Measurements from ENCODE around the gene ASCC2.

ASCC2 gene

GRCh38 chr22:29842172-29842571 is 4.1 kb upstream of the ASCC2 start:
- TF ChIP-seq YY1 (IDR thresholded peaks at IDR 0.05; ENCODE audit: low read depth) (no peak), RAD21 (IDR thresholded peaks at IDR 0.05; ENCODE audit: low read depth) (no peak), FOXM1 (IDR thresholded peaks at IDR 0.05; ENCODE audit: borderline replicate concordance, low read depth) (no peak), NFIC (IDR thresholded peaks at IDR 0.05) (no peak)

DNA sequence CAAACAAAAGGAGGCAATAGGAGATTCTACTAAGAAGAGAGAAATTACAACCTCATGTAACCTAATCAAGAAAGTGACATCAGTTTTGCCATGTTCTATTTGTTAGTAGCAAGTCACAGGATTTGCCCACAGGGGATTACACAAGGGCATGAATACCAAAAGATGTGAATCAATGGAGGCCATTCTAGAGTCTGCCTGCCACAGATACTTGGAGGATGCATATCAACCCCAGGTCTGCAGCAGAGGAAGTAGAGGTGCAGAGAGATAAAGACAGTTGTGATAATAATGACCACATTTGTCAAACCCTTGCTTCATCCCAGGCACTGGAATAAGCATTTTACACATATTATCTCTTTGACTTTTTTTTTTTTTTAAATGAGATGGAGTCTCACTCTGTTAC is 2.4 kb upstream of the ASCC2 start:
- TF ChIP-seq TAF1 (IDR thresholded peaks at IDR 0.05; ENCODE audit: low read depth): no peak
- TF ChIP-seq TEAD4 (IDR thresholded peaks at IDR 0.05): no peak
- TF ChIP-seq CEBPB (IDR thresholded peaks at IDR 0.05): no peak
- TF ChIP-seq YY1 (IDR thresholded peaks at IDR 0.05; ENCODE audit: low read depth): no peak
- TF ChIP-seq, protein P1, sequence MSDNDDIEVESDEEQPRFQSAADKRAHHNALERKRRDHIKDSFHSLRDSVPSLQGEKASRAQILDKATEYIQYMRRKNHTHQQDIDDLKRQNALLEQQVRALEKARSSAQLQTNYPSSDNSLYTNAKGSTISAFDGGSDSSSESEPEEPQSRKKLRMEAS (IDR thresholded peaks at IDR 0.05): no peak
- no peak for TF ChIP-seq NFIC (IDR thresholded peaks at IDR 0.05)
- no peak for TF ChIP-seq TCF12 (IDR thresholded peaks at IDR 0.05; ENCODE audit: low read depth)
- no peak for TF ChIP-seq ZBTB7A (IDR thresholded peaks at IDR 0.05; ENCODE audit: low read depth)
- TF ChIP-seq FOXM1 (IDR thresholded peaks at IDR 0.05; ENCODE audit: borderline replicate concordance, low read depth): no peak
- TF ChIP-seq RAD21 (IDR thresholded peaks at IDR 0.05; ENCODE audit: low read depth): no peak
- TF ChIP-seq REST (IDR thresholded peaks at IDR 0.05; ENCODE audit: low read depth): no peak

- TF ChIP-seq TCF12 (IDR thresholded peaks at IDR 0.05; ENCODE audit: low read depth) (no peak), FOXM1 (IDR thresholded peaks at IDR 0.05; ENCODE audit: borderline replicate concordance, low read depth) (no peak), TEAD4 (IDR thresholded peaks at IDR 0.05) (no peak), CEBPB (IDR thresholded peaks at IDR 0.05) (no peak), REST (IDR thresholded peaks at IDR 0.05; ENCODE audit: low read depth) (no peak)
These were observed 965 bp upstream of the ASCC2 start for GRCh38 chr22:29839039-29839438.

- TF ChIP-seq EGR1 (IDR thresholded peaks at IDR 0.05) (no peak), RAD21 (IDR thresholded peaks at IDR 0.05; ENCODE audit: low read depth) (no peak), NFIC (IDR thresholded peaks at IDR 0.05) (no peak), CEBPB (IDR thresholded peaks at IDR 0.05) (no peak), TEAD4 (IDR thresholded peaks at IDR 0.05) (no peak), YY1 (IDR thresholded peaks at IDR 0.05; ENCODE audit: low read depth) (no peak), CREB1 (IDR thresholded peaks at IDR 0.05; ENCODE audit: low read depth) (no peak), TCF12 (IDR thresholded peaks at IDR 0.05; ENCODE audit: low read depth) (no peak), FOXM1 (IDR thresholded peaks at IDR 0.05; ENCODE audit: borderline replicate concordance, low read depth) (no peak), ZBTB7A (IDR thresholded peaks at IDR 0.05; ENCODE audit: low read depth) (no peak), REST (IDR thresholded peaks at IDR 0.05; ENCODE audit: low read depth) (no peak), TAF1 (IDR thresholded peaks at IDR 0.05; ENCODE audit: low read depth) (no peak), EP300 (IDR thresholded peaks at IDR 0.05; ENCODE audit: borderline replicate concordance) (no peak)
- TF ChIP-seq, protein P2, sequence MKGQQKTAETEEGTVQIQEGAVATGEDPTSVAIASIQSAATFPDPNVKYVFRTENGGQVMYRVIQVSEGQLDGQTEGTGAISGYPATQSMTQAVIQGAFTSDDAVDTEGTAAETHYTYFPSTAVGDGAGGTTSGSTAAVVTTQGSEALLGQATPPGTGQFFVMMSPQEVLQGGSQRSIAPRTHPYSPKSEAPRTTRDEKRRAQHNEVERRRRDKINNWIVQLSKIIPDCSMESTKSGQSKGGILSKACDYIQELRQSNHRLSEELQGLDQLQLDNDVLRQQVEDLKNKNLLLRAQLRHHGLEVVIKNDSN (IDR thresholded peaks at IDR 0.05): no peak
- TF ChIP-seq, protein P1 (IDR thresholded peaks at IDR 0.05): no peak
These were observed 504 bp upstream of the ASCC2 start for GRCh38 chr22:29838599-29838956.

DNA sequence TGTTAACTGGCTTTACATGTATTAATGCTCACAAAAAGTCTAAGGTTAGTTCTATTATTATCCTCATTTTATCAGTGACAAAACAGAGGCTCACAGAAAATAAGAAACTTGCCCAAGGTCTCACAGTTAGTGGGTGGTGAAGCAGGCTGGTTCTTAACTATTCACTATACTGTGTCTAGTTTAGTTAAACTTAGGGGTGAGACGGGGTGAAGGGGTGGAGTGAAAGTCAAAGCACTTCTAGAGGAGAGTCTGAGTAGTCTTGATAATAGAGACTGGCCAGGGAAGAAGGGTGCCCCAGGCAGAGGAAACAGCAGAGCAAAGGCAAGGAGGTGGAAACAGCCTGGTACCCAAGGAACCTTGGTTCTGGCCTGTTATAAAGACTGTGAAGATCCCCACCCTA is 4.0 kb downstream of the ASCC2 start:
- TF ChIP-seq ZBTB7A (IDR thresholded peaks at IDR 0.05; ENCODE audit: low read depth): no peak
- TF ChIP-seq CEBPB (IDR thresholded peaks at IDR 0.05): no peak
- TF ChIP-seq, protein P2 (IDR thresholded peaks at IDR 0.05): no peak
- TF ChIP-seq FOXM1 (IDR thresholded peaks at IDR 0.05; ENCODE audit: borderline replicate concordance, low read depth): no peak
- TF ChIP-seq, protein P1 (IDR thresholded peaks at IDR 0.05): no peak
- no peak for TF ChIP-seq TAF1 (IDR thresholded peaks at IDR 0.05; ENCODE audit: low read depth)
- no peak for TF ChIP-seq RAD21 (IDR thresholded peaks at IDR 0.05; ENCODE audit: low read depth)
- no peak for TF ChIP-seq EGR1 (IDR thresholded peaks at IDR 0.05)
